Brain microvascular endothelial cell (primary cell): ENCODE data around the gene VPS37C.

Source experiments
- DNase-seq: peaks from one replicate; pipeline ENCODE4 v3.0.0-alpha.2; 2020
- H3K27ac ChIP-seq: fragments of 250-450 bp; sonication (Bioruptor Pico); 2 replicates; pipeline ENCODE4 v1.5.1; 2020; ENCODE audit warnings: mild to moderate bottlenecking, moderate library complexity
- H3K27me3 ChIP-seq: fragments of 250-450 bp; sonication (Bioruptor Pico); replicated peaks from 2 replicates; pipeline ENCODE4 v1.5.1; 2020; ENCODE audit warnings: mild to moderate bottlenecking
- H3K36me3 ChIP-seq: fragments of 250-450 bp; sonication (Bioruptor Pico); replicated peaks from 2 replicates; pipeline ENCODE4 v1.5.1; 2020; ENCODE audit warnings: mild to moderate bottlenecking
- H3K4me3 ChIP-seq: 2 replicates; pipeline ENCODE4 v1.5.1; 2011; ENCODE audit warnings: low read depth, mild to moderate bottlenecking, control low read depth, low read length, moderate library complexity
- CTCF ChIP-seq: IDR thresholded peaks from 2 replicates; pipeline ENCODE4 v1.5.1; 2011; ENCODE audit warnings: low read depth, mild to moderate bottlenecking, moderate library complexity, low read length, control low read depth, inconsistent platforms; ENCODE audit errors: missing control alignments
- in situ Hi-C: cut with HindIII; loops from 2 replicates; pipeline ENCODE4 v1.10.0; 2017; ENCODE audit warnings: low sequenced_read_pairs, low pct_ligation_motif_present

Gene VPS37C

GRCh38 chr11:61164606-61165424, 3.6 kb upstream of the VPS37C start:
- Histone ChIP-seq H3K36me3 (no peaks in the 10 kb centered on the region), H3K4me3 (no peak overlapping the region), H3K27me3 (no peaks in the 10 kb centered on the region), H3K27ac (no peak overlapping the region)
- DNase-seq = no peak
- in situ Hi-C loops = no loop called here
- TF ChIP-seq CTCF = no peak

GRCh38 chr11:61163714-61164605, 2.7 kb upstream of the VPS37C start:
- Histone ChIP-seq H3K27ac (no peak overlapping the region), H3K27me3 (no peaks in the 10 kb centered on the region), H3K36me3 (no peaks in the 10 kb centered on the region), H3K4me3 (no peak overlapping the region)
- in situ Hi-C loops = no loop called here
- no peak for DNase-seq
- no peak for TF ChIP-seq CTCF

GRCh38 chr11:61163021-61163420, 1.8 kb upstream of the VPS37C start:
- no peaks in the 10 kb centered on the region for H3K27me3 ChIP-seq
- in situ Hi-C loops = no loop called here
- H3K27ac ChIP-seq = no peak overlapping the region
- DNase-seq = no peak
- H3K36me3 ChIP-seq = no peaks in the 10 kb centered on the region
- H3K4me3 ChIP-seq = no peak overlapping the region
- no peak for TF ChIP-seq CTCF

- in situ Hi-C loops = no loop called here
- no peak overlapping the region for H3K27ac ChIP-seq
- H3K27me3 ChIP-seq = no peaks in the 10 kb centered on the region
- H3K4me3 ChIP-seq = peak overlapping the region; percentile 69
- no peaks in the 10 kb centered on the region for H3K36me3 ChIP-seq
- peak; percentile 23 for DNase-seq
- no peak for TF ChIP-seq CTCF
Observed at GRCh38 chr11:61162092-61162941, 1.1 kb upstream of the VPS37C start.

GRCh38 chr11:61160487-61161189, 588 bp downstream of the VPS37C start:
- DNase-seq = no peak
- Histone ChIP-seq H3K36me3 (no peaks in the 10 kb centered on the region), H3K4me3 (peak overlapping the region; percentile 69), H3K27me3 (no peaks in the 10 kb centered on the region), H3K27ac (peak overlapping the region; percentile 73)
- in situ Hi-C loops = no loop called here
- no peak for TF ChIP-seq CTCF
